HCT116 (cell line): ENCODE data around the gene ZNF579. TPM values are rescaled to one million over a fixed set of nuclear protein-coding genes. Genes with fewer than 3 reads are reported as not detected.

ENCODE experiments used
- ATAC-seq: fragments of 200-7000 bp; cut with Tn5 transposase; 2 replicates; pipeline ENCODE4 v1.9.1; 2020; ENCODE audit warnings: mild to moderate bottlenecking, moderate library complexity
- BruUV-seq: library from RNA; stranded (reverse); fragments of 400-500 nt; replicated peaks from 2 replicates; lab custom pipeline; 2021; lab: Mats Ljungman, UMichigan
- CTCF ChIA-PET: fragments of 300-600 bp; sonication (Branson Sonifier 250); formaldehyde crosslinking; loops from one replicate; lab custom pipeline; 2021; ENCODE audit warnings: antibody characterized with exemption; lab: Charles Lee
- POLR2A ChIA-PET: fragments of 300-600, 350-600 bp; sonication (Branson Sonifier 250); formaldehyde crosslinking; loops from one replicate; lab custom pipeline; 2021; ENCODE audit warnings: antibody characterized with exemption; lab: Charles Lee
- RAD21 ChIA-PET, 2 experiments: fragments of 300-600 bp; sonication (Branson Sonifier 250); formaldehyde crosslinking; loops; one replicate each; lab custom pipeline; 2023; ENCODE audit warnings: low total read pairs in 2 of 2; ENCODE audit not compliant: uncharacterized antibody in 2 of 2, unreplicated experiment in 2 of 2, low non-redundant PET in 1 of 2; lab: Charles Lee
- DNase-seq: peaks from one replicate; pipeline ENCODE4 v3.0.0-alpha.2; 2010; ENCODE audit warnings: low read depth, low spot score
- H2AFZ ChIP-seq: fragments of 200-600 bp; shearing (Covaris generic), sonication (generic); 2 replicates; pipeline ENCODE4 v1.6.1; 2017; ENCODE audit warnings: low read depth, mixed run types, mixed read lengths, antibody characterized with exemption, low read length; ENCODE audit not compliant: poor library complexity, severe bottlenecking
- H3K27ac ChIP-seq: 2 replicates; pipeline ENCODE4 v1.5.1; 2012; ENCODE audit warnings: low read depth, low read length
- H3K27me3 ChIP-seq: fragments of 200-600 bp; sonication (generic); 2 replicates; pipeline ENCODE4 v1.6.1; 2016; ENCODE audit warnings: mixed run types, low read length, mixed read lengths; ENCODE audit not compliant: insufficient read depth
- H3K36me3 ChIP-seq, 2 experiments: fragments of 200-500 bp in 1 of 2; fragments of 200-600 bp in 1 of 2; sonication (Bioruptor generic) in 1 of 2; sonication (generic) in 1 of 2; 2 replicates each; pipeline versions ENCODE4 v1.5.1 to v1.6.1; 2014 to 2016; ENCODE audit warnings: low read length in 2 of 2, inconsistent platforms in 1 of 2, mixed read lengths in 1 of 2, mixed run types in 1 of 2; ENCODE audit not compliant: insufficient read depth in 2 of 2, control insufficient read depth in 1 of 2
- H3K4me1 ChIP-seq, 2 experiments: fragments of 200-600 bp in 1 of 2; sonication (generic) in 1 of 2; 2 replicates each; pipeline versions ENCODE4 v1.5.1 to v1.6.1; 2012 to 2017; ENCODE audit warnings: low read length in 2 of 2, inconsistent platforms in 1 of 2, mild to moderate bottlenecking in 1 of 2, mixed read lengths in 1 of 2, mixed run types in 1 of 2, moderate library complexity in 1 of 2; ENCODE audit not compliant: insufficient read depth in 2 of 2, control insufficient read depth in 1 of 2
- H3K4me2 ChIP-seq: fragments of 200-600 bp; sonication (generic); 2 replicates; pipeline ENCODE4 v1.6.1; 2017; ENCODE audit warnings: mixed run types, low read length, mixed read lengths
- H3K4me3 ChIP-seq, 2 experiments: fragments of 200-600 bp in 1 of 2; sonication (generic) in 1 of 2; replicated peaks in 1 of 2; 2 replicates each; pipeline ENCODE4 v1.5.1; 2011 to 2016; ENCODE audit warnings: low read length in 2 of 2, control low read depth in 1 of 2, low read depth in 1 of 2, mild to moderate bottlenecking in 1 of 2, mixed read lengths in 1 of 2, mixed run types in 1 of 2
- H3K79me2 ChIP-seq: fragments of 200-600 bp; sonication (generic); 2 replicates; pipeline ENCODE4 v1.6.1; 2017; ENCODE audit warnings: mild to moderate bottlenecking, mixed run types, low read length, moderate library complexity, mixed read lengths; ENCODE audit not compliant: insufficient read depth
- H3K9ac ChIP-seq: fragments of 200-600 bp; sonication (generic); 2 replicates; pipeline ENCODE4 v1.6.1; 2016; ENCODE audit warnings: low read length, mixed read lengths
- H3K9me2 ChIP-seq: fragments of 200-600 bp; sonication (generic), shearing (Covaris generic); 2 replicates; pipeline ENCODE4 v1.6.1; 2017; ENCODE audit warnings: mixed run types, mild to moderate bottlenecking, moderate library complexity; ENCODE audit not compliant: insufficient read depth
- H3K9me3 ChIP-seq, 2 experiments: fragments of 200-500 bp in 1 of 2; fragments of 200-600 bp in 1 of 2; sonication (Bioruptor generic) in 1 of 2; sonication (generic) in 1 of 2; 2 replicates each; pipeline ENCODE4 v1.6.1; 2014 to 2017; ENCODE audit warnings: low read length in 2 of 2, mixed read lengths in 2 of 2, inconsistent platforms in 1 of 2, low read depth in 1 of 2, mild to moderate bottlenecking in 1 of 2, mixed run types in 1 of 2, moderate library complexity in 1 of 2; ENCODE audit not compliant: control insufficient read depth in 1 of 2, insufficient read depth in 1 of 2
- H4K20me1 ChIP-seq: fragments of 200-600 bp; sonication (generic), shearing (Covaris generic); 2 replicates; pipeline ENCODE4 v1.6.1; 2017; ENCODE audit warnings: mixed run types, mild to moderate bottlenecking, moderate library complexity; ENCODE audit not compliant: insufficient read depth
- CTCF ChIP-seq, 3 experiments: fragments of 200-600 bp in 1 of 3; sonication (generic) in 1 of 3; IDR thresholded peaks in 2 of 3; conservative IDR thresholded peaks in 1 of 3; 2 replicates each; pipeline ENCODE4 v1.5.1; 2012 to 2017; ENCODE audit warnings: low read depth in 2 of 3, low read length in 2 of 3, antibody characterized with exemption in 1 of 3, borderline replicate concordance in 1 of 3, control low read depth in 1 of 3, mild to moderate bottlenecking in 1 of 3, mixed read lengths in 1 of 3, mixed run types in 1 of 3, moderate library complexity in 1 of 3; ENCODE audit not compliant: insufficient read depth in 1 of 3
- ZNF274 ChIP-seq: fragments of 200-500 bp; sonication (Bioruptor generic); IDR thresholded peaks from 2 replicates; pipeline ENCODE4 v1.6.1; 2014; ENCODE audit warnings: mild to moderate bottlenecking, low read depth, low read length, inconsistent platforms
- intact Hi-C: fragments of 100-400 bp; cut with micrococcal nuclease; formaldehyde crosslinking; loops from 2 replicates; pipeline ENCODE4 v1.10.0; 2022
- total RNA-seq: library from RNA; stranded (reverse); gene quantifications from one replicate; pipeline ENCODE4 v1.2.1, GENCODE V29; 2021; ENCODE audit not compliant: unreplicated experiment
- TF ChIP-seq, protein P1 (sequence below): IDR thresholded peaks from 2 replicates; pipeline ENCODE4 v1.6.1; 2012; ENCODE audit warnings: low read depth

Gene ZNF579
- total RNA-seq, 1 experiment from 2014 or later, result 24.1 TPM

DNA sequence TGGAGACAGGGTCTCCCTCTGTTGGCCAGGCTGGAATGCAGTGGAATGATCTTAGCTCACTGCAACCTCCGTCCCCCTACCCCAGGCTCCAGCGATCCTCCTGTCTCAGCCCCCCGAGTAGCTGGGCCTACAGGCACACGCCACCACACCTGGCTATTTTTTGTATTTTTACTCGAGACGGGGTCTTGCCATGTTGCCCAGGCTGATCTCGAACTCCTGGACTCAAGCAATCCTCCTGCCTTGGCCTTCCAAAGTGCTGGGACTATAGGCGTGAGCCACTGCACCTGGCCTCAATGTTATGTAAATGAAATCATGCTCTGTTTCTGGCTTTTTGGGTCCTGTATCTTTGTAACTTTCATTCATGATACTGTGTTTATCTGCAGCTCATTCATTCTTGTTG, 8.1 kb upstream of the ZNF579 start:
- BruUV-seq, result no TSS peak
- Histone ChIP-seq H3K9me2 (no peaks in the 10 kb centered on the region), H3K9ac (no peak overlapping the region), H4K20me1 (no peaks in the 10 kb centered on the region), H3K4me2 (no peak overlapping the region), H3K27me3 (no peaks in the 10 kb centered on the region), H3K9me3 (no peaks in the 10 kb centered on the region), H3K27ac (no peak overlapping the region), H3K79me2 (no peaks in the 10 kb centered on the region), H3K4me1 (peaks cover 11 to 22% of the 10 kb centered on the region in 2 experiments), H2AFZ (no peak overlapping the region), H3K36me3 (no peaks in the 10 kb centered on the region), H3K4me3 (no peak overlapping the region)
- TF ChIP-seq CTCF (IDR thresholded peaks at IDR 0.05 in 2 of 3, conservative IDR thresholded peaks at IDR 0.05 in 1 of 3; ENCODE audit: borderline replicate concordance in 1 of 3, insufficient read depth in 1 of 3, low read depth in 2 of 3, low read length in 2 of 3) (no peak), ZNF274 (no peak)
- TF ChIP-seq, protein P1, sequence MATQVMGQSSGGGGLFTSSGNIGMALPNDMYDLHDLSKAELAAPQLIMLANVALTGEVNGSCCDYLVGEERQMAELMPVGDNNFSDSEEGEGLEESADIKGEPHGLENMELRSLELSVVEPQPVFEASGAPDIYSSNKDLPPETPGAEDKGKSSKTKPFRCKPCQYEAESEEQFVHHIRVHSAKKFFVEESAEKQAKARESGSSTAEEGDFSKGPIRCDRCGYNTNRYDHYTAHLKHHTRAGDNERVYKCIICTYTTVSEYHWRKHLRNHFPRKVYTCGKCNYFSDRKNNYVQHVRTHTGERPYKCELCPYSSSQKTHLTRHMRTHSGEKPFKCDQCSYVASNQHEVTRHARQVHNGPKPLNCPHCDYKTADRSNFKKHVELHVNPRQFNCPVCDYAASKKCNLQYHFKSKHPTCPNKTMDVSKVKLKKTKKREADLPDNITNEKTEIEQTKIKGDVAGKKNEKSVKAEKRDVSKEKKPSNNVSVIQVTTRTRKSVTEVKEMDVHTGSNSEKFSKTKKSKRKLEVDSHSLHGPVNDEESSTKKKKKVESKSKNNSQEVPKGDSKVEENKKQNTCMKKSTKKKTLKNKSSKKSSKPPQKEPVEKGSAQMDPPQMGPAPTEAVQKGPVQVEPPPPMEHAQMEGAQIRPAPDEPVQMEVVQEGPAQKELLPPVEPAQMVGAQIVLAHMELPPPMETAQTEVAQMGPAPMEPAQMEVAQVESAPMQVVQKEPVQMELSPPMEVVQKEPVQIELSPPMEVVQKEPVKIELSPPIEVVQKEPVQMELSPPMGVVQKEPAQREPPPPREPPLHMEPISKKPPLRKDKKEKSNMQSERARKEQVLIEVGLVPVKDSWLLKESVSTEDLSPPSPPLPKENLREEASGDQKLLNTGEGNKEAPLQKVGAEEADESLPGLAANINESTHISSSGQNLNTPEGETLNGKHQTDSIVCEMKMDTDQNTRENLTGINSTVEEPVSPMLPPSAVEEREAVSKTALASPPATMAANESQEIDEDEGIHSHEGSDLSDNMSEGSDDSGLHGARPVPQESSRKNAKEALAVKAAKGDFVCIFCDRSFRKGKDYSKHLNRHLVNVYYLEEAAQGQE, result no peak
- POLR2A ChIA-PET, result interaction anchor here (1.1 kb wide), 1 partner anchor 16 kb away, joined by 3 read pairs; no protein-coding TSS in a partner anchor
- ATAC-seq, result no peak
- no peak for DNase-seq
- RAD21 ChIA-PET, result no interaction called here
- intact Hi-C loops, result loop anchor here (5.0 kb wide), 1 partner anchor 41 kb away; the partner anchor contains the start of gene SBK3
- CTCF ChIA-PET, result no interaction called here
